GM21381 (cell line): ENCODE results near the gene TSHB.
A peak's percentile ranks its signal among the peaks of the same experiment; 100 is the strongest.

Experiments
- ATAC-seq: cut with Tn5 transposase; IDR thresholded peaks from one replicate; pipeline ENCODE4 v1.9.1; 2021; ENCODE audit warnings: mild to moderate bottlenecking, moderate library complexity; ENCODE audit not compliant: unreplicated experiment

The TSHB gene

DNA sequence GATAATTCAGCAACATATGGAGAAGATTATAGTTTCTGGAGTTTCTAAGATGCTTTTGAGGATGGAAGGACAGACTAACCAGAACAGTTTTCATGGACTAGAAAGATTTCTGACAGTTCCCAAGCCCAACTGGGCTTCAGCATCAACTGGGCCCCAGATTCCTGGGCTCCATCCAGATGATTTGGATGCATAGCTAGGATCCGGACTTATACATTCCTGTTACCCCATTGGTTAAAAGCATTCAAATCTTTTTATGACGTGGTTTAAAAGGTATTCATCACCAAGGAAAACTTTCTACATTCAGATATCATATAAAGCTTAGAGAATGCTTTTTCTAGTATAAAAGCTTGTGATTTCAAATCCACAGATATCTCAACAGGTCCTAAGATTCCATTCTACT is 29.7 kb downstream of the TSHB start:
- no peak for ATAC-seq

DNA sequence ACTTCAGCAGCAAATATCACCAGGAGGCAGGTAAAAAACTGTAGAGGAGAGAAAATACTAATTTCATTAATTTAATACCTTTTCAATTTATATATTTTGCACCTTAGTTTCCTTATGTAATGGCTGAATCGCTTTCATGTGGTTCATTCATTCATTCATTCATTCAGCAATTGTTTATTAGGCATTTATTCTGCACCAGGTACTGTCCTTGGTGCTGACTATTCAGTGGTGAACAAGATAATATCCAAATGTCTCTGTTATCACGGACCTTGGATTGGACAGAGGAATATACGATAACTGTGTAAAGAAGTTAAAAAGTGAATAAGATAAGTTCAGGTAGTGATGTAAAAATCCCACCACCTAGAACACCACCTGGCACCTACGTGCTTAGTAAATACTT is 30.9 kb downstream of the TSHB start:
- ATAC-seq: no peak

DNA sequence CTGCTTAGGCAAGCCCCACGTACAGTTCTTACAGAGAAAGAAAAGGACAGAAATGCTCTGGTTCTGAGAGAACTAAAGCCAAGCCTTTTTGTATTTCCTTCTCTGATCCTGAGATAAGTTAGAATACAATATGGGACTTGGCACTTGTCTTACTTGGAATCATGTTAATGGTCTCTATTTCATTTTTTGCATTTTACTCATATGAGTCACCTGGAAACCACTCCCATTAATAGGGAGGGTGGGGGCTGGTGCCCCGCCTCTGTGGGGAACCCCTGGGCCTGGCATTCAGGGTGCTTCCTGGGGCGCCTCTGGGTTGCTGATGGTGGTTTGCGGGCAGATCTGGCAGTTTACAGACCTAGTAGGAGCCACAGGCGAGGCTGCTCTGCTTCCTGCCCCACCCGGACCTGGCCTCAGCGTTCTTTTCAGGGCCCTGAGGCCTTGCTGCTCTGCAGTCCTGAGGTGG is 32.9 kb downstream of the TSHB start:
- ATAC-seq: peak; percentile 83

DNA sequence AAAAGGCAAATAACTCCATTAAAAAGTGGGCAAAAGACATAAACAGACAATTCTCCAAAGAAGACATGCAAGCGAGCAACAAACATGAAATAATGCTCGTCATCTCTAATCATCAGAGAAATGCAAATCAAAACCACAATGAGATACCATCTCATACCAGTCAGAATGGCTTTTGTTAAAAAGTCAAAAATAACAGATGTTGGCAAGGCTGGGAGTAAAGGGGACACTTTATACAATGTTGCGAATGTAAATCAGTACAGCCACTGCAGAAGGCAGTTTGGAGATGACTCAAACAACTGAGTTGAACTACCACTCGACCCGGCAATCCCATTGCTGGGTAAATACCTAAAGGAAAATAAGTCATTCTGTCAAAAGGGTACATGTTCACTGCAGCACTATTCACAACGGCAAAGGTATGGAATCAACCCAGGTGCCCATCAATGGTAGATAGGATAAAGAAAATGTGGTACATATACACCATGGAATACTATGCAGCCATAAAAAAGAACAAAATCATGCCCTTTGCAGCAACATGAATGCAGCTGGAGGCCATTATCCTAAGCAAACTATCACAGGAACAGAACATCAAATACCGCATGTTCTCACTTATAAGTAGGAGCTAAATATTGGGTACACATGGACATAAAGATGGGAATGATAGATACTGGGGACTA is 33.7 kb downstream of the TSHB start:
- no peak for ATAC-seq

DNA sequence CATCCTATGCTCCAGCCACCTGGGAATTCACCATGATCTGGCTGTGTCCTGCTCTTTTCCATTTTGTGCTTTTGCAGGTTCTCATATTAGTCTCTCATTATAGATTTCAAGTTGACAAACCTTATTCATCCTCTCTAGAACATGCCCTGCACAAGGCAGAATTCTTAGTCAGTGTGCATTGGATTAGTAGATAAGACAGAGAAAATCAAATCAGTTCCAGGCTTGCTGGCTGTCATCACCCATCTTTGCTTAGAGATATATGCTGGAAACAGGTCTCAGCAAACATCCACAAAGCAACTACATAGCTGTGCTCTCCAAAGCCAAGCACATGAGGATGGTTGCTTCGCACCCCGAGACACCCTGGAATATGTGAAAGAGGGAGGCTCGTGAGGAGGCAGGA is 34.8 kb downstream of the TSHB start:
- no peak for ATAC-seq

DNA sequence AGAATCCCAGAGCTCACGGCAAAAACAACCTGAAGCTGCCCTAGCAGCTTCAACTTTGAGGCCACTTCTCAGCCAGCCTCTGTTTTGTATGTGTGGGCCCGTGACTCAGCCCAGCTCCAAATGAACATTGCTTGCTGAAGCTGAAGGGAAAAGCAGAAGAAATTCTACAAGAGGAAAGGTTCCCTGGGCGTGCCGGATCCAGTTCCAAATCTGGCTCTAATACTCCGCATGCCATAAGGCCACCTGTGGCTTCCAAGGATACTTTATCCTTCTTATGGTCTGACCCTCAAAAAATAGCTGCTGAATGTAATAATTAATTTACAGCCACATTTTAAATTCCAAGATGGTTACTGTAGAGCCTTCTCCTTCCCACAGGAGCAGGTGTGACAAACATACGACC is 35.4 kb downstream of the TSHB start:
- ATAC-seq: no peak

DNA sequence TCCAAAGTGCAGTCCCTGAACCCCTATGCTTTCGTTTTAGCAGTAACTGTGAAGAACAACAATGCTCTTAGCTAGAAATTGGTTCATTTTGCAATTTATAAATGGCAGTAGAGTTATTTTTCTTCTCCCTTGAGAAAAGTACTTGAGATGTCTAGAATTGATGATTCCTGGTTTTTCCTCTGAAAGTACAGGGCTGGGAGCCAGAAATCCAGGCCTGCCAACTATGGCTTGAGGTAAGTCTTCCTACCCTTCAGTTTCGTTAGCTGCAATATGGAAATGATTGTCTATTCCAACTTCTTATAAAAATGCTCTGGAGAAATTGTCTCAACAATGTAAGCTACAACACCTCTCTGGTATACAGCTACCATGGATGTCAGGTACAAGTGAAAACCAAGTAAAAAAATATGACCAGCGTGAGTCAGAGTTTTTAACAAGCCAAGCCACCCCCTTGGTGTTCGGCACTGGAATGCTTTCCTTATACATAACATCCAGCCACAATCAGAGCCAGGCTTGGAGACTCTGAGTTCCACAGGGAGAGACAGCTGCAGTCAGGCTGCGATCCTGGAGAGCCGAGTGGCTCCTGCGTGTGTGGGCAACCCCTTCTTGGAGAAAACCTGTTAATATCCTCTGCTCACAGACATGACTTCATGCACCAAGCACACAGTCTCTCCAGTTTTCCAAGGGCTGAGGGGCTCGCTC is 37.7 kb downstream of the TSHB start:
- ATAC-seq: no peak

DNA sequence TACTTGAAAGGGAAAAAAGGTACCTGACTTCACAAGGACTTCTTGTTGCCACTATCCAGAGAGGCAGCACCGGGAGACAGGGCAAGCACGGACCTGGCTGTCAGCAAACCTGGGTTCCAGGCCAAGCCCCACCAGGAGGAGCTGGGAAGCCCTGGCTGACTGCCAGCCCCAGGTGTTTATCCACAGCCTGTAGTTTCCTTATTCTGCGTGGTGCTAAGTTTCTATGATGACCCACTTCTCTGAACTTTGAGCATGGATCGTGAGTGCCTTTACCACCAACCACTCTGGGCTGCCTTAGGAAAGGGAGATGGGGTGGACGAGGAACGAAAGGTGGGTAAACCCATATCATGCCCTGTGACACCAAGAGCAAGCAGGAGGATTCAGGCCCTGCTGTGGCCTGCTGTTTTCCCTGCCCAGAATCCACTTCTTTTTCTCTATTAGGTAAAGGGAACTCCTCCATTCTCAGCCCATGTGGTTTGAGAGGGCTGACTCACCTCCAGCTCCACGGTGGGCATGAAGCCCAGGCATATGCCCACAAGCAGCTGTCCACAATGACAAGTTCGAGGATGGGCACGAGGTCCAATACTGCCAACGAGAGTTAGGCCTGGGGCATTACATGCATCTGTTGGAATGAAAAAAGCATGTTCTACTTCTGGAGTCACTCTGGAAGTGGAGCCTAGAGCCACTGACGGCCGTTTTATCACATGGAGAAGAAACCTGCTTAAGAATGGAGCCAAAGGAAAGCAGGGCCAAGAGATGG is 39.4 kb downstream of the TSHB start:
- no peak for ATAC-seq

DNA sequence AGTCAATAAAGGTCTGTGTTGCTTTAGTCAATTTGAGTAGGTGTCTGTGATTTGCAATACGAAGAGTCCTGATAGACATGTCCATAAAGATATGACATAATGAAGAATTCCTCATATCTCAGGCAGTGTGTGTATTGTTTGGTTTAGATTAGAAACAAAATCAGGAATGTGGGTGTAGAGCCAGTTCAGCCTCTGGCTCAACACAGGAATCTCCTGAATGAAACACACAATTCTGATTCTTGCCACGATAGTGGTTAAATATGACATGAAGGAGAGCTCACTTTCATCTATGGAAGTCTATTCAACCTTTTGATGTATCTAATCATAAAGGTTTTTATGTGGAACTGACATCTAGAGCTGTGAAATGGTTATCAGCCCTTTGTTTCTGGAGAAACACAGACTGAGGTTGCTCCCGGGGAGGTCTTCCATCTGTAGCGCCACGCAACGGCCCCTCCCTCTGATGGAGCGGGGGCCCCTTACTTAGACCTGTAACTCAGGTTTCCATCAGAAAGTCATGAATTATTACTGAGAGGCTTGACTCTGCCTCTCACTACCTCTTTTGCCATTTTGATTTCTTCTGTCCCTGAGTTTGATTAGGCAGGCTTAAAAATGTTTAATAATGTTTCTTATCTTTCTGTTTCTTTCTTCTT is 40.2 kb downstream of the TSHB start:
- ATAC-seq: no peak

DNA sequence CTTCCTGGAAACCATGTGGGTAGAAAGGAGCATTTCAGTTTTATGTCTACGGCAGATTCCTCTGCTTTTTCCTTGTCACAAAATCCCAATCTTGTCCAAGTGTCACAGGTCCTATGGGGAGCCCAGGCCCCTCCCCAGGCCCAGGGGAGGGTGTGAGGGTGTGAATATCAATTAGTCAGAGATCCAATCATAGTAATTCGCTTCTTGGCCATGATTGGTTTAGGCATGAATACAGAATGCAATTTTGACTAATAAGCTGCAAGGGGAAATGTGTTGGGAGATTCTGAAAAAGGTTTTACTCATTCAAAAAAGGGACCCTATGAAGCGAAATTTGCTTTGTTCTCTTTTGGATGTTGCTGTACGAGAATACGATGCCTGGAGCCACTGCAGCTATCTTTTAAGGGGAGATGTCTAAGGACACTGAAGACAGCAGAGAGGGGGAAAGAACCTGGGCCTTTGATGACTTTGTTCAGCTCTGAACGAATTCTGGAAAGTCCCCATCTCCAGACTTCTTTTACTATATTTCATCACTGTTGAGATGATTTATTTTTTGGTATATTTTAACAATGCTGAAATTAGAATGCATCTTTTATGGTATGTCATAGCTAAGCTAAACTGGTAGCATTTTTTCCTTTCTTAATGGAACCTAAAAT is 41.5 kb downstream of the TSHB start:
- ATAC-seq: no peak

DNA sequence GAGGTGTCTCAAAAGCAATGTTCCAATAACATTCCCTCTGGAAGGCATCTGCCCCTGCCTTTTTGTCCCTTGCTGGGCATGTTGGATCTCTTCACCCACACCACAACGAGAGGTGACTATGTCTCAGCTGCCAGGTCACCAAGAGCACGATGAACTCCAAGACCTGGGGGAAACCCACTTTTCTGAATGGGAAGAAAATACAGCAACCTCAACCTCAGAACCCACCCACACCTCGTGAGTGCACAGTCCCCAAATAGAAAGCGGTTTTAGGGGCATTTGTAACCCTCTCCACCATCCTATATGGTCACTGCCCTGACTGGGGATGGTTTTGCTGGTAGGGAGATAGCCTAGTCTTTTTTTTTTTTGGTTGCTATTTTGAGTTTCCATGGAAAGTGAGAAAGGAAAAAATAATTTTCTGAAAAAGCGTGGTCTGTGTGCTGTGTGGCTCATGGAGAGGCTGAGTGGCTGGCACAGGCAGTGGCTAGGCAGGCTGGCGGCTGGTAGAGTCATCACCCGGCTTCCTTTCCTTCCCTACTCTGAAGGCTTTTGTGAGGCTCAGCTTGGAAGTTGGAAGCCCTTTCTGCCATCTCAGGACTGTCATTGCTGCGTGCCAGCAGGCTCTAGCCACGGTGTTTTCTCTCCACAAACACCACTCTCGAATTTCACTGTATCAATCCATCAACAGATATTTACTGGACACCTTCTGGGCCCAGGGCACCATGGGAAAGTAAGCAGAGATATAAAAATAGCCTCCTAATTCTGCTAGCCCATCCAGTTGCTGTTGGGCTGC is 43.9 kb downstream of the TSHB start:
- ATAC-seq: no peak

DNA sequence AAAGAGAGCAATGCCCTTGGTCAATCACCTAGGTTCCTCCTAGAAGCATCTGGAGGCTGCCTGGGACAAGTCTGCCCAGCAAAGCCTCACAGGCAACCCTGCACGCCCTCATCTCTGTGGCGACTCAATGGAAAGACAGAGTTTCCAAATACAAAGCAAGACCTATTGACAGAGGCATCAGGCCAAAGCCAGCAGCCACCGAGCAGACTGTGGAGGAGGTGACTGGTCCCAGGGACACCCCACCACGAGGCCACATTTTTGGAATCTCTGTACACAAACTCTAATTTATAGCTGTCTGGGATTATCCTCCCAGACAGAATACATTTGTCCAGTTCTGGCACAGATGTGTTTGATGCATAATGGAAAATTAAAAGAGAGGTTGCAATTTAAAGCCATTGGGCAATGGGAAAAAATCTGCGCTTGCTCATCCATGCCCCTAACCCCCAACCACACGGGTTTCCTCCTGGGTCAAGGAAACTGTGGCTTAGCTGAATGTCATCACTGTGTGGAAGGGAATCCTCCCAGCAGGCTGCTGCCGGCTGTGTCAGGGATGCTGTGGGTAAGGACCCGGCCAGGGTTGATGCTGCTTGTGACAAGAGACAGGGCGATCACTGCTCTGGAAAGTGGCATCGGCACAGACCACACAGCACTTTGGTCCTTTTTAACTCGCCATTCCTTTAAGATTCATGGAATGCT is 45.4 kb downstream of the TSHB start:
- ATAC-seq: no peak

DNA sequence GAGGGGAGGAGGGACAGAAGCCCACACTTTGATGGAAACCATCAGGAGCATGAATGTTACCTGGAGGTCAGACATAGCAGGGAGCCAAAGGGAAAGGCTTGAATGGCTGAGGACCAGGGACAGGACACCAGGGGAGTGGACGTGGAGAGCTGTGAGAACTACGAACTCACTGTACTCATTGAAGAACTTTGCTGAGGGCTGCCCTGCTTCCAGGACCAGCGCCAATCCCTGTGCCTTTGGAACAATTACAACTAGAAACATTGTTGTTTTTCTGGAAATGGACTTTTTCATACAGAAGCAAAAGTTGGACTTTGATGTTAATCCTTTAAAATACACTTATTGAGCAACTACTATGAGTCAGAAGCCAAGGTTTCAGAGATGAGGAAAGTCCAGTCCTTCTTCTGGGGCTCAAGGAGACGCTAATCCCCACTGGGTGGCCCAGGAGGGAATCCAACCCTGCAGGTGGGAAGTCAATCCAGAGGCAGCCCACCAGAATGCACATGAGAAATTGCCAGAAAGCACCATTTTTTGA is 46.8 kb downstream of the TSHB start:
- no peak for ATAC-seq

DNA sequence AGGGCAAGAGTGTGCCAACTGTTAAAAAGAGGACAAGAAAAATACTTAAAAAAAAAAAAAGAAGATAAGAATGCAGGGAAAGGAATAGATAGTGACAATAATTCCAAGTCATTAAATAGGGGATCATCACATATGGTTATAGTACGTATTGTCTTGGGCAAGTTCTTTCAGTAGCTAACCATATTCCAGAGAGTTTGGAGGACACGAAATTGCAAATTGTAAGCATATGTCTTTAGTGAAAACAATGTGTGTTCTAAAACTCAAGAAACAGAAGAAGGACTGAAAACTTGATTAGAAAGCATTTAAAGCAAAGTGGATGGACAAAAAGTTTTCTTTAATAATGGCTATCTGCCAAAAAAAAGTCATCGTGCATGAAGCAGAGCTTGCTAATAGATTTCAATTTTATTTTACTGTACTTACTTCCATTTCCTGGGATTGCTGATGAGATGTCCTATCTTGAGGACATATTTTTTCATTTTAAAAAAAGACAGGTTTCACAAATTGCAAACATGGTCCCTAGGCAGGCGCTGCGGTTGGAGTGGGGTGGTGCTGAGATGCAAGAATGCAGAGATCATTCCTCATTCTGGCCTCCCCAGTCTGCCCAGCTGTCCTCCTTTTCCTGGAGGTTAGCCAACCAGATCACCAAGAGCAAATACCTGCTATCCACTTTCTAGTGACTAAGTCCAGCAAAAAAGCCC is 47.8 kb downstream of the TSHB start:
- no peak for ATAC-seq

DNA sequence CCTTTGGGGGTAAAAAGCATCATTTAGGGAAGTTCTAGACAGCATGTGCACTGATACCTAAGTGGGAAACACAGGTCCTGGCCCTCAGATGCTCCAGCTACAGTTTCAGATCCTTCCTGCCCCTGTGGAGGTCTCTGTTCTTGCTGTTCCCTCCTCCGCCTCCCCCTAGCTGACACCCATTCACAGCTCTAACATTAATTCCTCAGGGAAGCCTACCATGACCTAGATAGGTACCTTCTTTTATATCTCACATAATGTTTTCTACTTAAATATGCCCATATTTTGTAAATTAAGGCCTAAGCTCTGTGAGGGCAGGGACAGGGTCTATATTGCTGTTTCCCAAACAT is 48.3 kb downstream of the TSHB start:
- ATAC-seq: no peak

DNA sequence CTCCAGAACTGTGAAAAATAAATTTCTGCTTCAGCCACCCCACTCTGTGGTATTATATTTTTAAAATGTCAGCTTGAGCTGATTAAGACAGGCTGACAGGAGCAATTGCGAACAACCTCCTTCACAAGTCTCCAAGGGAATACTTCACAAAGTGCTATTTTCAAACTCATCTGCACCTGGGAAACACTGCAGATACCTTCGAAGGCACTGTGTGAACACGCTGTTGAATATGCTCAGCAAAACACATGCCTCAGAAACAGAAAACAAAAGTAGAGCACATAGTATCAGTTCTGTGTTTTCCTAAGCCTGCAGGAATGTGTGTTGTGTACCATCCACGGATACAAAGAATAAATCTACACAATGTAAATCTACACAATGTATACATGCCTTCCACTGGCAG is 49.1 kb downstream of the TSHB start:
- no peak for ATAC-seq

DNA sequence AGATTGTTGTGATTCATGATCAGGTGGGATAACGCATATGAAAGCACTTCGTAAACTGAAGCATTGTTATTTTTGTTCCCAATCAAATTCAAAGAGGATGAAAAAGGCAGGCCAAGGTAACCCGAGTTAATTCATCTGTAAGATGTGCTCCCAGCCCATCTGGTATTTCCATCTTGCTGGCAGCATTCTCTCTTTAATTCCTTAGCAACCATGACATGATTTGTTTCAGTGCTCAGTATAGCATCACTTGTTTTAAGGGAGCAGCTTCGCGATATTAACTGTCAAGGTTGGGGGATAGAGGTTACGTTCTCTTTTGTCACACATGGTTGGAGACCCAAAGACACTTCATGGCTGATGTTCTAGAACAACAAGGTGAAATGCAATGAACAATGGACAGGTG is 53.3 kb downstream of the TSHB start:
- no peak for ATAC-seq
